Limb (tissue), 2 donors: ENCODE data around the gene STXBP1.
A peak's percentile ranks its signal among the peaks of the same experiment; 100 is the strongest.

Source experiments
- DNase-seq, 2 donors: peaks; one replicate each; pipeline ENCODE4 v3.0.0-alpha.2; 2016; ENCODE audit errors: extremely low spot score in 2 of 2

Gene STXBP1

GRCh38 chr9:127734247-127734746 lies 122.2 kb downstream of the STXBP1 start:
- DNase-seq, result no peak

GRCh38 chr9:127734747-127735529 lies 122.9 kb downstream of the STXBP1 start, which contains the start of gene TOR2A:
Gene TOR2A, minus strand, starts transcription at chr9:127735294. Its CDS starts 24 bp downstream, at chr9:127735270.
- DNase-seq, result peak; percentile 99 to 100

- no peak for DNase-seq
Observed at GRCh38 chr9:127735530-127736185, 123.6 kb downstream of the STXBP1 start.

- DNase-seq, result no peak
Observed at GRCh38 chr9:127738666-127739065, 126.6 kb downstream of the STXBP1 start.

- no peak for DNase-seq
Observed at GRCh38 chr9:127739614-127740330, 127.7 kb downstream of the STXBP1 start.

- peak in 1 of 2 donors; percentile 71 for DNase-seq
Observed at GRCh38 chr9:127741831-127742434, 129.9 kb downstream of the STXBP1 start.
